ENCODE measurements around the gene LMF1.

The LMF1 gene

DNA sequence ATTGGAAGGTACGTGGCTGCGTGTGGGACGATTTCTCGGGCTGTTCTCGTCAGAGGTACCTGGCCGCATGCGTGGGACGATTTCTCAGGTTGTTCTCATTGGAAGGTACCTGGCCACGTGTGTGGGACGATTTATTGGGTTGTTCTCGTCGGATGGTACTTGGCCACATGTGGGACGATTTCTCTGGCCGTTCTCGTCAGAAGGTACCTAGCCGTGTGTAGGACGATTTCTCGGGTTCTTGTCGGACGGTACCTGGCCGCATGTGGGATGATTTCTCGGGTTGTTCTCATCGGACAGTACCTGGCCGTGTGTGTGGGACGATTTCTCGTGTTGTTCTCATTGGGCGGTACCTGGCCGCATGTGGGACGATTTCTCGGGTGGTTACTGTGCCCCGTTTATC, 120.1 kb downstream of the LMF1 start:
- no peak overlapping the region for H3K9ac ChIP-seq (ENCODE audit: insufficient read length, low read depth)
- no peaks in the 10 kb centered on the region for H3K36me3 ChIP-seq (ENCODE audit: insufficient read depth, insufficient read length, low read length)
- no peak overlapping the region for H3K4me3 ChIP-seq (ENCODE audit: insufficient read length, low read depth)
- TF ChIP-seq SUZ12 (IDR thresholded peaks at IDR 0.05; ENCODE audit: extremely low read depth, insufficient read depth, insufficient read length) (no peak), YY1 (IDR thresholded peaks at IDR 0.05; ENCODE audit: insufficient read depth, insufficient read length) (no peak), ZNF274 (IDR thresholded peaks at IDR 0.05; ENCODE audit: low read depth, low read length) (no peak)
- no peaks in the 10 kb centered on the region for H3K4me1 ChIP-seq (ENCODE audit: insufficient read depth, insufficient read length)
- no peaks in the 10 kb centered on the region for H3K27me3 ChIP-seq (ENCODE audit: insufficient read depth, insufficient read length)
- DNase-seq (ENCODE audit: low read depth, low spot score): no peak
- peaks cover 18% of the 10 kb centered on the region; the same call in 1 of the 2 replicates for H3K9me3 ChIP-seq (ENCODE audit: insufficient read depth, low read length)

DNA sequence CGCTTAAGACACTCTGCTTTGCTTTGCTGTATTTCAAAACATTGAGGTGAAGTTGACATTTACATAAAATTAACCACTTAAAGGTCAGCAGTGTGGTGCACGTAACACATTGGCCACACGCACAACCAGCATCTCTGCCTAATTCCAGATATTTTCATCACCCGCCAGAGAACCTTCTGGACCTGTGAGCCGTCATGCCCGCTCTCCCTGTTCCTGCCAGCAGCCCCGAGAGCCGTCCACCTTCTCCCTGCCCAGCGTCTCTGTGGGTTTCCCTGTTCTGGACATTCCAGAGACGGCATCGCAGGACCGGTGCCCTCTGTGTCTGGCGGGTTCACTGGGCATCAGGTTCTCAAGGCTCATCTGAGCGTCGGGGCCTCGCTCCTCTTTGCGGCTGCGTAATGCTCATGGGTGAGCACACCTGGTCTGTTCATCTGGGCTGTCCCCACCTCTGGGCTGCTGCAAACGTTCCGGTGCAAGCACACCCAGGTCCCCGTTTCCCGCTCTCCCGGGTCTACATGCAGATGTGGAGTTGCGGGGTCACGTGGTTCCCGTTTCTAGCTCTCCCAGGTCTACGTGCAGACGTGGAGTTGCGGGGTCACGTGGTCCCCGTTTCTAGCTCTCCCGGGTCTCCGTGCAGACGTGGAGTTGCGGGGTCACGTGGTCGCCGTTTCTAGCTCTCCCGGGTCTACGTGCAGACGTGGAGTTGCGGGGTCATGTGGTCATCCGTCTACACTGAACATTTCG, 122.1 kb downstream of the LMF1 start:
- TF ChIP-seq YY1 (IDR thresholded peaks at IDR 0.05; ENCODE audit: insufficient read depth, insufficient read length): no peak
- TF ChIP-seq ZNF274 (IDR thresholded peaks at IDR 0.05; ENCODE audit: low read depth, low read length): no peak
- no peak for TF ChIP-seq SUZ12 (IDR thresholded peaks at IDR 0.05; ENCODE audit: extremely low read depth, insufficient read depth, insufficient read length)
- Histone ChIP-seq H3K36me3 (ENCODE audit: insufficient read depth, insufficient read length, low read length) (no peaks in the 10 kb centered on the region), H3K4me1 (ENCODE audit: insufficient read depth, insufficient read length) (no peaks in the 10 kb centered on the region), H3K4me3 (ENCODE audit: insufficient read length, low read depth) (no peak overlapping the region), H3K9ac (ENCODE audit: insufficient read length, low read depth) (no peak overlapping the region), H3K27me3 (ENCODE audit: insufficient read depth, insufficient read length) (no peaks in the 10 kb centered on the region), H3K9me3 (ENCODE audit: insufficient read depth, low read length) (peaks cover 18% of the 10 kb centered on the region; the same call in 1 of the 2 replicates)
- no peak for DNase-seq (ENCODE audit: low read depth, low spot score)

DNA sequence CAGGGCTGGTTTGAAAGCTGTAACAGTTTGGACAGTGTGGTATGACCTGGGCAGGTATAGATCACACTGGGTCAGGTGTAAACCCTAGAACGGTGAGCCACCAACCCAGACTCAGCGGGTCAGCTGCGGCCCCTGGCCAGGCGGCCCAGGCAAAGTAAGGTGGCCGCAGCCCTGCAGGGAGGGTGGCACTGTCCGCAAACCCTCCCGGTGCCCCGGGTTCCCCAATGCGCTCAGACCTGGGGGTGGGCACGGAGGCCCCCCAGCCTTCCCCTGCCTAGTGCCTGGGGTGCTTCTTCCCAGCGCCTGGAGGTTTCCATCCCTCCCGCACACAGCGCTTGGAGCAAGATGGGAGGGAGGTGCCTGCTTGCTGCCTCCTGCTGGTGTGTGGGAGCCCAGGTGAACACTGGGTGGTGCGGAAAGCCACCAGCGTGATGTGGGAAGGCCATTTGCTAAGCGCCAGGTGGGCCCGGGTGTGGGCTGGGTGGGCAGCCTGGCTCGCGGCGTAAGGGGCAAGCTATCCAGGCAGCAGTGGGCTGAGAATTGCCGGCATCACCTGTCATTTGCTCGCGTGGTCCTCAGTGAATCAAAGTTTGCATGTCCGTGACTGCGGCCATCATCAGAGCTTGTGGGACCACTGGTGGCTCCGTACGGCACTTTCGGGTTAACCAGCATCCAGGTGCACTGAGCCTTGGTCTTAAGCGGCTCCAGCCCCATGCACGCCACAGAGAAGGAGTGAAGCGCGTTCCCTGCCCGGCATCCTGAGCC, 122.9 kb downstream of the LMF1 start:
- H3K4me3 ChIP-seq (ENCODE audit: insufficient read length, low read depth): no peak overlapping the region
- no peak for DNase-seq (ENCODE audit: low read depth, low spot score)
- no peaks in the 10 kb centered on the region for H3K27me3 ChIP-seq (ENCODE audit: insufficient read depth, insufficient read length)
- H3K4me1 ChIP-seq (ENCODE audit: insufficient read depth, insufficient read length): peaks cover under 1% of the 10 kb centered on the region
- no peaks in the 10 kb centered on the region for H3K36me3 ChIP-seq (ENCODE audit: insufficient read depth, insufficient read length, low read length)
- no peak overlapping the region for H3K9ac ChIP-seq (ENCODE audit: insufficient read length, low read depth)
- H3K9me3 ChIP-seq (ENCODE audit: insufficient read depth, low read length): peaks cover 18% of the 10 kb centered on the region; the same call in 1 of the 2 replicates
- TF ChIP-seq ZNF274 (IDR thresholded peaks at IDR 0.05; ENCODE audit: low read depth, low read length) (no peak), SUZ12 (IDR thresholded peaks at IDR 0.05; ENCODE audit: extremely low read depth, insufficient read depth, insufficient read length) (no peak), YY1 (IDR thresholded peaks at IDR 0.05; ENCODE audit: insufficient read depth, insufficient read length) (no peak)

- Histone ChIP-seq H3K36me3 (ENCODE audit: insufficient read depth, insufficient read length, low read length) (no peaks in the 10 kb centered on the region), H3K4me1 (ENCODE audit: insufficient read depth, insufficient read length) (peaks cover 7% of the 10 kb centered on the region), H3K27me3 (ENCODE audit: insufficient read depth, insufficient read length) (no peaks in the 10 kb centered on the region), H3K4me3 (ENCODE audit: insufficient read length, low read depth) (no peak overlapping the region), H3K9me3 (ENCODE audit: insufficient read depth, low read length) (peaks cover 18% of the 10 kb centered on the region; the same call in 1 of the 2 replicates), H3K9ac (ENCODE audit: insufficient read length, low read depth) (no peak overlapping the region)
- no peak for DNase-seq (ENCODE audit: low read depth, low spot score)
- no peak for TF ChIP-seq YY1 (IDR thresholded peaks at IDR 0.05; ENCODE audit: insufficient read depth, insufficient read length)
- no peak for TF ChIP-seq ZNF274 (IDR thresholded peaks at IDR 0.05; ENCODE audit: low read depth, low read length)
- no peak for TF ChIP-seq SUZ12 (IDR thresholded peaks at IDR 0.05; ENCODE audit: extremely low read depth, insufficient read depth, insufficient read length)
Measured at GRCh38 chr16:847151-847550, 123.6 kb downstream of the LMF1 start.

DNA sequence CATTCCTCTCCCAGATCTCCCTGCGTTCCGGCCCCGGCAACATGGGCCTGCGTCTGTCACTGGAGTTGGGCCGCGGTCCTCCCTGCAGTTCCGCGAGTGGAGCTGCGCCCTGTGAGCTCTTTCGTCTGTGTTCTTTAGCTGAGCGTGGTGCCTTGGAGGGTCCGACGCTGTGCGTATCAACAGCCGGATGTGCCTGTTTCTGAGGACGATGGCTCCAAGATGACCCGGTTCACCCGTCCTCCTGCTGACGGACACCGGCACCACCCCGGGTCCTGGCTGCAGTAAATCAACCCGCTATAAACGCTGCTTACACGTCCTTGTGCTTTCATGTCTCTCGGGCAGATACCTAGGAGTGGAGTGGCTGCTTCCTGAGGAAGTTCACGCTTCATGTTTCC, 125.4 kb downstream of the LMF1 start:
- no peak for DNase-seq (ENCODE audit: low read depth, low spot score)
- Histone ChIP-seq H3K36me3 (ENCODE audit: insufficient read depth, insufficient read length, low read length) (no peaks in the 10 kb centered on the region), H3K9ac (ENCODE audit: insufficient read length, low read depth) (no peak overlapping the region), H3K27me3 (ENCODE audit: insufficient read depth, insufficient read length) (no peaks in the 10 kb centered on the region), H3K4me3 (ENCODE audit: insufficient read length, low read depth) (no peak overlapping the region), H3K4me1 (ENCODE audit: insufficient read depth, insufficient read length) (peaks cover 14% of the 10 kb centered on the region), H3K9me3 (ENCODE audit: insufficient read depth, low read length) (peaks cover 6% of the 10 kb centered on the region; the same call in 1 of the 2 replicates)
- TF ChIP-seq ZNF274 (IDR thresholded peaks at IDR 0.05; ENCODE audit: low read depth, low read length): no peak
- TF ChIP-seq SUZ12 (IDR thresholded peaks at IDR 0.05; ENCODE audit: extremely low read depth, insufficient read depth, insufficient read length): no peak
- TF ChIP-seq YY1 (IDR thresholded peaks at IDR 0.05; ENCODE audit: insufficient read depth, insufficient read length): no peak

GRCh38 chr16:844638-845350, 126.0 kb downstream of the LMF1 start:
- H3K4me3 ChIP-seq (ENCODE audit: insufficient read length, low read depth): no peak overlapping the region
- H3K36me3 ChIP-seq (ENCODE audit: insufficient read depth, insufficient read length, low read length): no peaks in the 10 kb centered on the region
- H3K4me1 ChIP-seq (ENCODE audit: insufficient read depth, insufficient read length): peaks cover 19% of the 10 kb centered on the region
- TF ChIP-seq YY1 (IDR thresholded peaks at IDR 0.05; ENCODE audit: insufficient read depth, insufficient read length): no peak
- no peak for TF ChIP-seq SUZ12 (IDR thresholded peaks at IDR 0.05; ENCODE audit: extremely low read depth, insufficient read depth, insufficient read length)
- TF ChIP-seq ZNF274 (IDR thresholded peaks at IDR 0.05; ENCODE audit: low read depth, low read length): no peak
- 0 out of 2 replicates have a peak, but pooled peaks cover under 1% of the 10 kb centered on the region for H3K9me3 ChIP-seq (ENCODE audit: insufficient read depth, low read length)
- no peak overlapping the region for H3K9ac ChIP-seq (ENCODE audit: insufficient read length, low read depth)
- no peak for DNase-seq (ENCODE audit: low read depth, low spot score)
- no peaks in the 10 kb centered on the region for H3K27me3 ChIP-seq (ENCODE audit: insufficient read depth, insufficient read length)
